Posterior vena cava (tissue), 2 donors: Measurements from ENCODE around the gene NHLRC4. TPM values are rescaled to one million over a fixed set of nuclear protein-coding genes. Genes with fewer than 3 reads are reported as not detected.

Experiments
- DNase-seq: peaks from one replicate; pipeline ENCODE4 v3.0.0-alpha.2; 2020; ENCODE audit warnings: low spot score
- intact Hi-C, 2 donors: fragments of 100-400 bp; cut with DNase I; formaldehyde crosslinking; loops; one replicate each; pipeline versions ENCODE4 v1.14.1 to v1.14.2; 2022 to 2023
- total RNA-seq, 2 donors: library from RNA; stranded (reverse); fragmentation: NEBNext Ultra II Directional; extraction: Animal tissue kit (Norgen Biotek cat#: 25700); gene quantifications; one replicate each; pipeline ENCODE4 v1.2.1, GENCODE V29; 2021
- donor health status: DM: yes; HTN: yes; CAD: no.
- donor health status: DM: yes; HTN: yes; CAD: no.

Gene NHLRC4
- total RNA-seq, 2 donors from 2014 or later = 0.38 to 0.65 TPM

DNA sequence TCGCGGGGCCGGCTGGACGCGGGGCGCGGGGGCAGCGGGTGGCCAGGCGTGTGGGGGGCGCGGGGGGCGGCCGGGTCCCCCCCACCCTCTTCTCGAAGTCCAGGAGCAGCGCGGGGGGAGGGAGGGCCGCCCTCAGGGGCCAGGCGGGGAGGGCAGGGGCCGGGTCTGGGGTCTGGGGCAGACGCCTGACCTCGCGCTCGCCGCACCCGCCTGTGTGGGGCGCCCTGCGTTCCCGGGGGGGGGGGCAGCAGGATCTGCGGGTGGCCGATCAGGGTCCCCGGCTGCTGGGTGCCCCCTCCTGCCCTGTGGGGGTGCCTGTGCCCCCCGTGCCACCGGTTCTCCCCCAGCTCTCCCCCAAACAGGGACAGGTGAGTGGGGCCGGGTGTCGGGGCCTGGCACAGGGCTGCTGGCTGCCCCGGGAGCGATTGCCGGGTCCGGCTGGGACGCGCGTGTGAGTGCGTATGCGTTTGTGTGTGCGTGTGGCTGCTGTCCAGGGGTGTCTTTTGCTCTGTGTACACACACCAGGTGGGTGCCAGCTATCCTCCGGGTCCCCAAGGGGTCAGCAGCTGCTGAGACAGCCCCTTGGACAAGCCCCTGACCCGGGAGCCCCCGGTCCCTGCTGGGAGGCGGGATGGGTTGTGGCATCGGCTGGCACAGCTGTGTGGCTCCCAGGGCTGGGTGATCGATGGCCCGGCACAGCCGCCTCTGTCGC is 5.9 kb upstream of the NHLRC4 start:
- no peak for DNase-seq
- intact Hi-C loops = no loop called here

DNA sequence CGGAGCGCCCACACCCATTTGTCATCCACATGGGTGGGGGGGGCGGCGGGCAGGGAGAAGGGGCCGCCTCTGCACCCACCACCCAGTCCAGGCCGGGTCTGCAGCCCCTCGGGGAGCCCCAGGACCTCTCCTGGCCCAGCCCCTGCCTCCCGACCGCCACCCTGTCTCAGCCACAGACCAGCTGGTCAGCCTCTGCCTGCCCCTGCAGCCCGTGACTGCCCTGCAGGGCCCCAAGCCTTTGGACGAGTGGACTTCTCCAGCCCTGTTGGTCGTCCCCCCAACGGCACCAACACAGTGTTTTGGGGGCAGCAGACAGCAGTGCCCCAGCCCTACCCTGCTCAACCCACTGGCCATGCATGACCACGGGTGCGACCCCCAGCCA is 5.4 kb upstream of the NHLRC4 start:
- intact Hi-C loops = no loop called here
- no peak for DNase-seq

DNA sequence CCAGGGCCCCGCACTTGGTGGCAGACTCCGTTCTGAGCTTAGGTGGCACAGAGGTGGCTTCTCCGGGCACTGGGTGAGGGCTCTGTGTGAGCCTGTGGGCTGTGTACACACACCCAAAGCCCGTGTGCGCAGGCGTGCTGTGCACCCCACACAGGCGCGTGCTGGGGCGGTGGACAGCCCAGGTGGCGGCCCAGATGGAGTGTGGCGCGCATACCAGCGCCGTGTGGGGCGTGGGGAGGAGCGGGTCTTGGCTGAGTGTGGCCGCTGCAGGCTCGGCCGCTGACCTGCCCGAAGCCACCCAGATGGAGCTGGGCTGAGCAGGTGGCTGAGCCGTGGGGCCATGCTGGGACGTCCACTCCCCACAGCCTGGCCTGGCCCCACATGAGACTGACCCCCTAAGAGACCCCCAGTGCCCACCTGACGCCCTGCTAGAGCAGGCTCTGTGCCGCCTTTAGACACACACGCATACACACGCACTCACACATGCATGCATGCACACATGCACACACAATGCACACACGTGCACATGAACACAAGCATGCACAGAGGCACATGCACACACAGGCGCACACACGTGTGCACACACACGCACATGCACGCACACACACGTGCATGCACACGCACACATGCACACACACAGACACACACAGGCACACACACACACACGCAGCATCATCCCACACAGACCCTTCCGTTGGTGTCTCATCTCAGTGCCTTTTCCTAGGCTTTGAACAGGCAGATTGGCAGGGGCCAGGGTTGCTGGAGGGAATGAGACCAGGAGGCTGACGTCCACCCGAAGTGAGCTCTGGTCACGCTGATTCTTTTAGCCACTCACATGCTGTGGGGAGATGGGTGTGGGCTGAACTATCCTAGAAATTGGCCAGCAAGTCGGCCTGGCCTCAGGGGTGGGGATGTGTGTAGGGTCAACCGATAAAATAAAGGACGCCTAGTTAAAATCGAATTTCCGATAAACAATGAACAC is 4.6 kb upstream of the NHLRC4 start:
- intact Hi-C loops = no loop called here
- DNase-seq = no peak

DNA sequence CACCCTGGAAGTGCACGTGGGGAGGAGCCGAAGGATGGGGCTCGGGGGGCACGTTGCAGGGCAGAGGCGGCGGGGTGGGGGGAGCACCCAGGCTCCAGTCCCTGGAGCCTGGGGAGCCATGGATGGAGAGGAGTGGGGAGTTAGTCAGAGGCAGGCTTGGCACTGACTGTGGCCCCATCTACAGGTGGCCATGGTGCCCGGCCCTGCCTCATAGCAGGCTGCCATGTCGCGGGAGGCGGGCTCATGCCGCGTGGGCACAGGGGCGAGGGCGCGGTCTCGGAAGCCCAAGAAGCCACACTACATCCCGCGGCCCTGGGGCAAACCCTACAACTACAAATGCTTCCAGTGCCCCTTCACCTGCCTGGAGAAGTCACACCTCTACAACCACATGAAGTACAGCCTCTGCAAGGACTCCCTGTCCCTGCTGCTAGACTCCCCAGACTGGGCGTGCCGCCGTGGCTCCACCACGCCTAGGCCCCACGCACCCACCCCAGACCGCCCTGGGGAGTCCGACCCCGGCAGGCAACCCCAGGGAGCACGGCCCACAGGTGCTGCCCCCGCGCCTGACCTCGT is 3.6 kb upstream of the NHLRC4 start:
- intact Hi-C loops = no loop called here
- no peak for DNase-seq

DNA sequence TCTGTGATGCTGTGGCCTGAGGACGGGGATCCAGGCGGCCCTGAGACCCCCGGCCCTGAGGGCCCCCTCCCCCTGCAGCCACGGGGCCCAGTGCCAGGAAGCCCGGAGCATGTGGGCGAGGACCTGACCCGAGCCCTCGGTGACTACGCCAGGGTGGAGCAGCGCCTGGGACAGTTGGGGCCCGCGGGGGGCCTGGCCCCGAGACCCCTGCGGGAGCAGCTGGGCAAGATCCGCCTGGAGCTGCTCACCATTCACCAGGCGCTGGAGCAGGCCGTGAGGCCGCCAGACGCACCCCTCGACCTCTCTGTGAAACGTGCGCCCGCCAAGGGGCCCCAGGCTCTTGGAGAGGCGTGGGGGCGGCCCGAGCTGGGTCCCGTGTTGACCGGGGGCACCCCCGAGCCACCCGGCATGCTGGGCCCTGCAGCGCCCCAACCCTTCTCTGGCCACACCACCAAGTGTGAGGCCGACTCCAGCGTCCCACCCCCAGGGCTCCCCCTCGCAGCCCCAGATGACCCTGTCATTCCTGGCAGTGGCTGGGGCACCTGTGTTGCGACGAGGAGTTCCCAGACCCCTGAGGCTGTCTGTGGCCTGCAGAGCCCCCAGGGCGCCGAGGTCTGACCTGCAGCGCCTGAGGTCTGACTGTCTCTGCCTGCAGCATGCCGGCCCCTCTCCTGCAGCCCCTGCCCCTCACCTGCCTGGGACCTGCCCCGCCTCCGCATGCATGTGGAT is 2.0 kb upstream of the NHLRC4 start:
- intact Hi-C loops = no loop called here
- DNase-seq = no peak

DNA sequence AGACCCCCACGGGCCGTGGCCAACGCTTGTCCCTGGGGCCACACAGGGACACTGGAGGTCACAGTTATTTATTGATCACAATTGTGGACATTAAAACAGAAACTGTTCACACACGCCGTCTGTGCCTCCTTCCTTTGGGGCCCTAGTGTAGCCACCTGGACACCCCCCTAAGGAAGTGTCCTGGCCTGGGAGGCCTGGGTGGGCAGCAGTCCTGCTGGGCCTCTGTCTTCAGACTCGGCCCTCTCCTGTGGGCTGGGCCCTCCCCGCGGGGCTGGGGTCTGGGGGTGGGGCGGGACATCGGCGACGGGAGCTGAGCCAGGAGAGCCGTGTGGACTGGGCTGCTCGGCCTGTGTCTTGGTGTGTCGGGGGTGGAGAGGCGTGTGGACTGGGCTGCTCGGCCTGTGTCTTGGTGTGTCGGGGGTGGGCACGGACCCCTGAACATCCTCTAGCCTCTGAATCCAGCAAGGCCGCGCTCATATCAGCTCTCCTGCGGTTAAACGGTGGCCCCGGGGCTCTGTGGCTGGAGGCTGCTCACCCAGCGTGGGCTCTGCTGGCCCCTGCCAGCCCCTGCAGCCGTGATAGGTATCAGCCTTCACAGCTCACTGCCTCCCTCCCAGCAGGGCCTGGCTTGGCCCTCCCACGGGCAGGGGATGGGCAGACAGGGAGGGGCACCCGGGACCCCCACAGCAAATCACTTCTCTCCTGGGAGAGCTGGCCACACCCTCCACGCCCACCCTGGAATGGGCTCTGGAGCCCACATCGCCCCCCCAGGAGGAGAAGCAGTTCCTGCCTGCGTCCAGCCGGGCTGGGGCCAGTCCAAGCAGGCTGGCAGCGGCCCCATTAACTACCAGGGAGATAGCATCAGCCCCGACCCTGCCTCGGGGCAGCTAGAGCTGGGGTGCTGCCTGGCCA is 1.1 kb upstream of the NHLRC4 start:
- intact Hi-C loops = no loop called here
- no peak for DNase-seq

DNA sequence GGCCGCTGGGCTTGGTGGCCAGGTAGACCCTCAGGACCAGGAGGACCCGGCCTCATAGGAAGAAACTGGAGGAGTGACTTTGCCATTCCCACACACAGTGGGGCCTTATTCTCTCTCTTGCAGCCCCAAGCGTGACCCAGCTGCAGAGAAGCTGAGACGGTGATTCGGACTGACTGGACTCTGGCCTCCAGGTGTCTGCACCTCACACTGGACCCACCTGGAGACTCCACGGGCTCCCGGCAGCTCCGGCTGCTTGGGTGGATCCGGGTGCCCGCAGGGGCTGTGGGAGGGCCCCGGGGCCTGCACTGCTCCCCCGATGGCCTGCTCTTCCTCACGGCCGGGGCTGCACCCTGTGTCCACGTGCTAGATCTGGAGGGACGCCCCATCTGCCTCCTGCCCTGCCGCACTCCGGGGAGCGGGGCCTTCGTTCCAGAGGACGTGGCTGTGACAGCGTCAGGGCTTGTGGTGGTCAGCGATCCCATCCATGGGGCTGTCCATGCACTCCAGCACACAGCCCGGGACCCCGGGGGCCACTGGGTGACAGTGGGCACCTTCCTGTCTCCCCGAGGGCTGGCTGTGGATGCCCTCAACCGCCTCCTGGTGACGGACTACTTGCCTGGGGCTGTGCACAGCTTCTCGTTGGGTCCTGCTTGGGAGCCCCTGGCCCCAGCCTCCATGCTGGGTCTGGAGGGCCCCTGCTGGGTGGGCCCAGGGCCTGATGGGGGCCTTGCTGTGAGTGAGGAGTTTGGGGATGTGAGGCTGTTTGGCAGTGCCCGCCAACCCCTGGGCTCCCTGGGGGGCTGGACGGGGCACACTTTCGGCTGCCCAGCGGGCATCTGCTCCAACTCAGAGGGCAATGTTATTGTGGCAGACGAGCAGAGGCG is 810 bp downstream of the NHLRC4 start:
- intact Hi-C loops = no loop called here

DNA sequence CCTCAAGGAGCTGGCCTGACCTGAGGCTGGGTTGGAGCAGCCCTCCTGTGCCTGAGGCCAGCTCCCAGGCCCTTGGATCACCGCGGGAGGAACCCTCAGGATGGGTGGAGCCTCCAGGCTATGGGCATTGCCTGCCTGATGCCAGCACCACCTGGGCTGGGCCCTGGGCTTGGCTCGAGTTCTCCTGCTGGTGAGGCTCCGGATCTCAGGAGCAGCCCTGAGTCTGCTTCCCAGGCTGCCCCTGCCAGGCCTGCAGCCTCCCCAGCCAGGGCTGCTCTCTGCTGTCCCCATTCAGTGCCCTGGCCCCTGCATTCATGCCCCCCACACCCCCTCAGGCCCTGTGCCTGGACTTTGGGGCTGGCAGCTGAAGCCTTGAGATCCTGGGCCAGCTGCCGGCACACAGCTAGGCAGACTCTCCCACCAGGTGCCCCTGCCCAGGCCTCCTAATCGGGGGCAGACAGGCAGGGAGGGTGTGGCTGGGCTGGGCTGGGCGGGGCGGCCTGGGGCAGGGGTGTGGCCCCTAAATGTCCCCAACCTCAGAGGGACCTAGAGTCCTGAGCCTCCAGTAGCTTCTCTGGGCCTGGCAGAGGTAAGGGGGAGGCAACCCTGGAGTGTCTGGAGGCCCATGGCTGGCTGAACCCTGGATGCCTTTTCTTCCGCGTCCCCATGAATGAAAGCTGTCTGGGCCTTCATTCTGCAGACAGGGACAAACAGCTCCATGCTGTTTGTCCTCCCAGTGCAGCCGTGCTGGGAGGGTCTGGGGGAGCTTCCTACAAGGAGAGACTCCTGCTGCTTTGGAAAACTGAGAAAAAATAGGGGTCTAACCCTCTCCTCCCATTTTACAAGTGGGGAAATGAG is 1.8 kb downstream of the NHLRC4 start:
- intact Hi-C loops = no loop called here

More for the DNA sequence above, 810 bp downstream of the NHLRC4 start:
- DNase-seq = no peak

DNA sequence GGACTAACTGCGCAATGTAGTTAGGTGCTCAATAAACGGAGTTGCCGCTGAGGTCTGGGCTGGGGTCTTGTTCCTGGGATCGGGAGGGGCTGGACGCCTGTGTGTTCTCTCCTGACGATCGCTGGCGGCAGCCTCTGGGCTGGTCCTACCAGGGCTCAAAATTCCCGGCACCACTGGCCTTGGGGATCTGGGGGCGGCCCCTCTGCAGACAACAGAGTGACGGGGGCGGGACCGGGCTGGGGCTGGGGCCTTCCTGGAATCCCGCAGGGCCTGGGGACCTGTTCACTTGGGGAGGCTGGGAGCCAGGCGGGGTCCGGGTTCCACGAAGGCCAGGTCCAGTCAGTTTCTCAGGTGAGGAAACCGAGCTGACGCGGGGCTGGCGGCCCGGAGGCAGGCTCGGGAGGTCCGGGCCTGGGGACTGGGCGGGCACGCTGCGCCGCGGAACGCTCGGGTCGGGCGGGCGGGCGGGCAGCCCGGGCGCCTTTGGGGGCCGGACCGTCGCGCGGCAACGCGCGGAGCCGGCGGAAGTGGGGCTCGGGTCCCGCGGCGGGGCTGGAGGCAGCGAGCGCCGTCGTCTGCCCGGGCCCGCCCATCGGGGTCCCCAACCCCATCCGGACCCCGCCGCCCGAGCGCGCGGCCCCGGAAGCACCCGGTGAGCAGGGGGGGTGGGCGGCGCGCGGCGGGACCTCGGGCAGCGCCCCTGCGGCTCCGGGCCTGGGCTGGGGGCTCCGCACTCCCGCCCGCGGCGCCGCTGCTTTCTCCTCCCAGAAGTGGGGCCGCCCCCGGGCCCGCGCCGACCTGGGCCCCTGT is 2.8 kb downstream of the NHLRC4 start, which contains the start of gene PIGQ:
Gene PIGQ, plus strand, starts transcription at position 524 of the 810 bp plus-strand sequence. CDS start 4,107 bp downstream, outside the sequence.
- intact Hi-C loops = no loop called here
- peak; percentile 90 for DNase-seq

More for the DNA sequence above, 1.8 kb downstream of the NHLRC4 start:
- no peak for DNase-seq

DNA sequence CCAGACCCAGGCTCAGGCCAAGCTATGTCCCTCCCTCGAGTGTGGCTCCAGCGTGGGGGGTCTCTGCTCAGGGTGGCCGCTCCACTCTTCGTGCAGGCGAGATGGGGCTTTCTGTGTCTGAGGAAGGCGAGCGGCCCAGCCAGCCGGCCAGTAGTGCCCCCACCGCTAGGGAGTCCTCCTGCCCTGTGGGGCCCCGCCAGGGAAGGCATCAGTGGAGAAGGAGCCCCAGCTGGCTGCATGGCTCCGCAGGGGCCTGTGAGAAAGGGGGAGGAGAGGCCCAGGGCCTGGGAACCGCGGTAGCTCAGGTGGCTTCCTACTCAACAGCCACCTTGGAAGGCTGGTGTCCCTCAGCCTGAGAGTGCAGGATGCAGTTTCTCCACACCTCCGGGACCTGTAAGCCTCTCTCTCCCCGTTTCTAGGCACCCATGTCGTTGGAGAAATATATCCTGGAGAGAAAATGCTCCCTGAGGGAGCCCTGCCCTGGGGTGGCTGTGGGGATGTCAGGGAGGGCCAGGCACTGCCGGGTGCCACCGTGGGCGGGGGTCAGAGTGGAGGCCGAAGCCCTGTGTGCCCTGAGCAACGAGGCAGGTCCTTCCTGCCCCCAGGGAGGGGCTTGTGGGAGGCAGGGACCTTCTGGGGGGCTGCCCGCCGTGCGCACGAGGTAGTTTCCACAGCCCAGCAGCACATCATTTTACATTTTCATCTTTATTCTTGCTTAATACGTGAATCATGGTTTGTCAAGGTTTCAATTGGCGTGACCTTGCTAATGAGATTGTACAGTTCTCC is 6.3 kb downstream of the NHLRC4 start:
- DNase-seq = no peak
- intact Hi-C loops = no loop called here

DNA sequence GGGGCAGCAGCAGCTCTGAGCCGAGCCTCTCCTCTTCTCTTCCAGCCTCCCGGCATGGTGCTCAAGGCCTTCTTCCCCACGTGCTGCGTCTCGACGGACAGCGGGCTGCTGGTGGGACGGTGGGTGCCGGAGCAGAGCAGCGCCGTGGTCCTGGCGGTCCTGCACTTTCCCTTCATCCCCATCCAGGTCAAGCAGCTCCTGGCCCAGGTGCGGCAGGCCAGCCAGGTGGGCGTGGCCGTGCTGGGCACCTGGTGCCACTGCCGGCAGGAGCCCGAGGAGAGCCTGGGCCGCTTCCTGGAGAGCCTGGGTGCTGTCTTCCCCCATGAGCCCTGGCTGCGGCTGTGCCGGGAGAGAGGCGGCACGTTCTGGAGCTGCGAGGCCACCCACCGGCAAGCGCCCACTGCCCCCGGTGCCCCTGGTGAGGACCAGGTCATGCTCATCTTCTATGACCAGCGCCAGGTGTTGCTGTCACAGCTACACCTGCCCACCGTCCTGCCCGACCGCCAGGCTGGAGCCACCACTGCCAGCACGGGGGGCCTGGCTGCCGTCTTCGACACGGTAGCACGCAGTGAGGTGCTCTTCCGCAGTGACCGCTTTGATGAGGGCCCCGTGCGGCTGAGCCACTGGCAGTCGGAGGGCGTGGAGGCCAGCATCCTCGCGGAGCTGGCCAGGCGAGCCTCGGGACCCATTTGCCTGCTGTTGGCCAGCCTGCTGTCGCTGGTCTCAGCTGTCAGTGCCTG is 7.4 kb downstream of the NHLRC4 start:
- no peak for DNase-seq
- intact Hi-C loops = no loop called here

DNA sequence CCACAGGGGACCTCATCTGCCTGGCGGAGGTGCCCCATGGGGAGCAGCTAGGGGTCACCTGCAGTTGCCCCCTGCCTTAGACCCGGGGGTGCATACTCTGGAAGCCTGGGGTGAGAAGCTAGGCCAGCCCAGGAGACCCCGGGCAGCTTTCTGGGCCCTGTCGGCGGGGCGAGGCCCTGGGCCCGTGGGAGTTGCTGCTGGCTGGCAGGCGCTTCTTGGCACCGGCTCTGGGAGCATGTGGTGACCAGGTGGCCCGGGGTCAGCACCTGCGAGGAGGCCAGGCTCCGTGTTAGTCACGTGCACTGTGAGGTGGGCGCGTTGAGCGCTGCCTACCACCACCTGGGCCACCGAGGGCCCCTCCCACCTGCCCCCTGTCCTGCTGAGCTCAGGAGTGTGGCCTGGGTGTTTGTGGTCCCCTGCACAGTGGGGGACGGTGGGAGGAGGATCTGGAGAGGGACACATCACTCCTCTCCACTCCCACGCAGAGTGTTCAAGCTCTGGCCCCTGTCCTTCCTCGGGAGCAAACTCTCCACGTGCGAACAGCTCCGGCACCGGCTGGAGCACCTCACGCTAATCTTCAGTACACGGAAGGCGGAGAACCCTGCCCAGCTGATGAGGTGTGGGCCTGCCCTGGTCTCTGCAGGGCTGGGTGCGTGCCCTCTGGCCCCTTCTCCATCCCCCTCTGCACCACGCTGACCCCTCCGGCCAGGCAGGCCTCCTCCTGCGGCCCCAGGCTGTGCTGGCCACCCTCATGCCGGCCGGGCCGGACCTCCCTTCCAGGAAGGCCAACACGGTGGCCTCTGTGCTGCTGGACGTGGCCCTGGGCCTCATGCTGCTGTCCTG is 8.8 kb downstream of the NHLRC4 start:
- intact Hi-C loops = loop anchor here in 1 of 2 donors (5.0 kb wide), 1 partner anchor 87 kb away; no protein-coding TSS in a partner anchor
- no peak for DNase-seq

DNA sequence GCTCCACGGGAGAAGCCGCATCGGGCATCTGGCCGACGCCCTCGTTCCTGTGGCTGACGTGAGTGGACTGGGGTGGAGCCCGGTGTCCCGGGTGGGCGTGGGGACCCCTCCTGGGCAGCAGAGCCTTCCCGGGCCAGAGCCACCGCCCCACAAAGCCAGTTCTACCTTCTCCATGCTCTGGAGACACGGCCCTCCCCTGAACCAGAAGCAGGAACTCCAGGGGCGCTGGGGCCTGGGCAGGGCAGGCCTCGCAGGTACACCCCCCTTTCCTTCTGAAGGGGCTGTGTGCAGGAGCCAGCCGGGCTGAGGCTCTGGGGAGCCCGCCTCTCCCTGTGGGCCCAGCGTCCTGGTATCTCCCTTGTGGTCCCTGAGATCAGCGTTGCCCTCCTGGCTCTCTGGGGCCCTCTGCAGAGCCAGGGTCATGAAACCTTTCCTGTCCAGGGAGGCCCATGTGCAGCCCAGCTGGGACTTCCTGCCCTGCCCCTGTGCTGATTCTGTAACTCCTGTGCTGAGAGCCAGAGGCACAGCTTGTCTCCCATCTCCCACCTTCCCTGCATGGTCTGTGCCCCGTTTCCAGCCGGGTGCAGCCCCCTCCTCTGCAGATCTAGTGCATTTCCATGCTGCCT is 9.5 kb downstream of the NHLRC4 start:
- intact Hi-C loops = loop anchor here in 1 of 2 donors (5.0 kb wide), 1 partner anchor 86 kb away; no protein-coding TSS in a partner anchor
- no peak for DNase-seq
